ENCODE data around the gene IDI1.

Gene IDI1

DNA sequence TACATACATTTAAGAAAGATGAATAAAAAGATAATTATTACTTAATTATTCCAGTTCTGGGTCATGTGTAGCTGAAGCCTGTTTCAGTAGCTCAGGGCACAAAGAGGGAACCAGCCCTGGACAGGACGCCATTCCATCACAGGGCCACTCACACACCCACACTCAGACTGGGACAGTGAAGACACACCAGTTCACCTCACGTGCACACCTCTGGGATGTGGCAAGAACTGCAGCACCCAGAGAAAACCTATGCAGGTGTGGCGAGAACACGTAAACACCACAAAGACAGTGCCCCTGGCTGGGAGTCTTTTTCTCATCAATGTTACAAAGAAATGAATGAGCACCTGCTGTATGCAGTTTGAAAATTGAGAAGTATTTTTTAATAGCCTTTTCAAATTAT, 1.6 kb upstream of the IDI1 start:
- TF ChIP-seq ZFX (IDR thresholded peaks at IDR 0.05; ENCODE audit: borderline replicate concordance) = no peak
- TF ChIP-seq, protein P1, sequence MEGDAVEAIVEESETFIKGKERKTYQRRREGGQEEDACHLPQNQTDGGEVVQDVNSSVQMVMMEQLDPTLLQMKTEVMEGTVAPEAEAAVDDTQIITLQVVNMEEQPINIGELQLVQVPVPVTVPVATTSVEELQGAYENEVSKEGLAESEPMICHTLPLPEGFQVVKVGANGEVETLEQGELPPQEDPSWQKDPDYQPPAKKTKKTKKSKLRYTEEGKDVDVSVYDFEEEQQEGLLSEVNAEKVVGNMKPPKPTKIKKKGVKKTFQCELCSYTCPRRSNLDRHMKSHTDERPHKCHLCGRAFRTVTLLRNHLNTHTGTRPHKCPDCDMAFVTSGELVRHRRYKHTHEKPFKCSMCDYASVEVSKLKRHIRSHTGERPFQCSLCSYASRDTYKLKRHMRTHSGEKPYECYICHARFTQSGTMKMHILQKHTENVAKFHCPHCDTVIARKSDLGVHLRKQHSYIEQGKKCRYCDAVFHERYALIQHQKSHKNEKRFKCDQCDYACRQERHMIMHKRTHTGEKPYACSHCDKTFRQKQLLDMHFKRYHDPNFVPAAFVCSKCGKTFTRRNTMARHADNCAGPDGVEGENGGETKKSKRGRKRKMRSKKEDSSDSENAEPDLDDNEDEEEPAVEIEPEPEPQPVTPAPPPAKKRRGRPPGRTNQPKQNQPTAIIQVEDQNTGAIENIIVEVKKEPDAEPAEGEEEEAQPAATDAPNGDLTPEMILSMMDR (IDR thresholded peaks at IDR 0.05) = no peak
- peak overlapping the region; percentile 96 for H3K27ac ChIP-seq

DNA sequence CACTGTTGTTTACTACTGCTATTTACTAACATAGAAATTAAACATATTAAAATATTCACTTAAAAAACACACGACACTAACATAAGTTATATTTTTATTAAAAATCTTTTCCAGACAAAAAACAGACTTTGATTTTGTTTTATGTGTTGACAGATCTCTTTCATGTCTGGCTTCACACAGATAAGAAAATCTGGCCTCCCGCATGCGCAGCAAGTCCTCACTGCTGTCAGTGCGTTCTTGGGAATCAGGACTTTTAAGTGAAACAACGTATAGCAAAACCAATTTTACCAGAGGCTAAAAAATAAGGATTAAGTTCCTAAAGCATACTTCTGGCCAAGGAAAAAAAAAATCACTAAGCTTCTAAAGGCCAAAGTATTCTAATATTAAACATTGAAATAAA, 1.2 kb upstream of the IDI1 start:
- peak overlapping the region; percentile 96 for H3K27ac ChIP-seq

DNA sequence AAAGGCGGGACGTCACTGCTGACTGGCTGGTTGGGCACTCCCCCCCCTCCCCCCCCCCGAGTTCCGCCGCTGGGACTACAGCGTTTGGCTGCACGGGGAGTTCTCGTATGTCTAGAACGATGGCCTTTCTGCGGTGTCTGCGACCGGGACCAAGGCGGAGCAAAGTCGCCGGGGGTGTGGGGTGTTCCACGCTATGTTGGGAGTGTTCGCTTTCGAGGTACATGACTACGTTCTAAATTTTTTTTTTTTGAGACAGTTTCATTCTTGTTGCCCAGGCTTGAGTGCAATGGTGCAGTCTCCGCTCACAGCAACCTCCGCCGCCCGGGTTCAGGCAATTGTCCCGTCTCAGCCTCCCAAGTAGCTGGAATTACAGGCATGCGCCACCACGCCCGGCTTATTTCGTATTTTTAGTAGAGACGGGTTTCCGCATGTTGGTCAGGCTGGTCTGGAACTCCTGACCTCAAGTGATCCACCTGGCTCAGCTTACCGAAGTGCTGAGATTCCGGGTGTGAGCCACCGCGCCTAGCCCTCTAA, 573 bp upstream of the IDI1 start:
- TF ChIP-seq, protein P1 (IDR thresholded peaks at IDR 0.05) = no peak
- no peak for TF ChIP-seq ZFX (IDR thresholded peaks at IDR 0.05; ENCODE audit: borderline replicate concordance)
- H3K27ac ChIP-seq = peak overlapping the region; percentile 96

More for the DNA sequence above, 1.2 kb upstream of the IDI1 start:
- TF ChIP-seq ZFX (IDR thresholded peaks at IDR 0.05; ENCODE audit: borderline replicate concordance) = no peak
- TF ChIP-seq, protein P1 (IDR thresholded peaks at IDR 0.05) = no peak

DNA sequence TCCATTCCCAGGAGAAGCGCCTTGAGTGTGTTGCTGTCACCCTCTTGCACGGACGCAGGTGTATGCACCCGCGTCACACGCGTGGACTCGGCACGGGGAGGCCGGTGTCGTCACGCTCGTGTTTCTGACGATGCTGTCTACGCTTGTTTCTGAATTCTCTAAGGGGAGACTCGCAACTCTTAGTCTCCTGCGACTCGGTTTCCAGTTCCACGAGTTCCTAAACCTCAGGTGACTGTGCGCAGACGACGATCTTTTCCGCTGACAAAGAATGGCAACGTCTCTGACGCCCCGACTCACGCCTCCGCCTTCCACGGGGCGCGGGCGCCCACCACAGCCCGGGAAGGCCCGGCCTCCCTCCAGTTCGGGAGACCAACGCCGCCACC, 579 bp downstream of the IDI1 start:
- TF ChIP-seq, protein P1 (IDR thresholded peaks at IDR 0.05) = no peak
- TF ChIP-seq ZFX (IDR thresholded peaks at IDR 0.05; ENCODE audit: borderline replicate concordance) = no peak
- peak overlapping the region; percentile 96 for H3K27ac ChIP-seq

DNA sequence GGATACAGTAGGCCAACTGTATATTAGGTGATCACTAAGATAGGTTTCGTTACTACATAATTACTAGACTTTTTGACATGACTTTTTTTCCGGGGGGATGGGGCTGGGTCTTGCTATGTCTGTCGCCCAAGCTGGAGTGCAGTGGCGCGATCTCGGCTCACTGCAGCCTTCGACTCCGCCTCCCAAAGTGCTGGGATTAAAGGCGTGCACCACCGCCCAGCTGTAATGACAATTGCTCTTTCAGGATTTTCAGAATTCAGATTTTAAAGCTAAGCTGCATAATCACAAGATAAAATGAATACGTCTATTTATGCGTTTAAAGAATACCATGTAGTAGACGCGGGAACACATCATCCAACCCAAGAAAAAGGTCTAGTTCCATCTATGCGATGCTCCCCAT, 982 bp downstream of the IDI1 start:
- TF ChIP-seq, protein P1 (IDR thresholded peaks at IDR 0.05) = no peak
- no peak for TF ChIP-seq ZFX (IDR thresholded peaks at IDR 0.05; ENCODE audit: borderline replicate concordance)
- peak overlapping the region; percentile 96 for H3K27ac ChIP-seq

DNA sequence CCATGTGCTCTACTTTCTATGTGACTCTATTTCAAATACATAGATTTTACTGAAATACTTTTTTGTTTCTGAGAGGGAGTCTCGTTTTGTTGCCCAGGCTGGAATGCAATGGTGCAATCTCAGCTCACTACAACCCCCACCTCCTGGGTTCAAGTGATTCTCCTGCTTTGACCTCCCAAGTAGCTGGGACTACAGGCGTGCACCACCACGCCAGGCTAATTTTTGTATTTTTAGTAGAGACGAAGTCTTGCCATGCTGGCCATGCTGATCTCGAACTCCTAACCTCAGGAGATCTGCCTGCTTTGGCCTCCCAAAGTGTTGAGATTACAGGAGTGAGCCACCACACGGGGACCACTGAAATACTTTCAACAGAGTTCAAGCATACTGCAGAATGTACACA, 3.5 kb downstream of the IDI1 start:
- TF ChIP-seq, protein P1 (IDR thresholded peaks at IDR 0.05) = no peak
- no peak for TF ChIP-seq ZFX (IDR thresholded peaks at IDR 0.05; ENCODE audit: borderline replicate concordance)
- H3K27ac ChIP-seq = peak overlapping the region; percentile 38

DNA sequence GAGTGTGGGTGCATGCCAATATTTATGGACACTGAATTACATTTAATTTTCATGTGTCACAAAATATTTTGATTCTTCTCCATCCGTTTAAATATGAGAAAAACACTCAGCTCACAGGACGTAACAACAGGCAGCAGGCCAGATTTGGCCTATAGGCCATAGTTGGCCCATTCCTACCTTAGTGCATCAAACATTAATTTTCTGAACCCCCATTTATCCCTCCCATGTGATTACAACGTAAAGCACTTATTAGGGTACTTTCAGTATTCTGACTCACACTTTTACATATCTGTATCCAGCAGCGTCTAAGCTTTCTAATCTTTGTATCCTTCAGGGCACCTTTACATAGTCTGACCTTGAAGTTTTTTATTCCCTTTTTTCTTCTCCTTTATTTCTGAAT, 4.0 kb downstream of the IDI1 start:
- H3K27ac ChIP-seq = peak overlapping the region; percentile 38
- TF ChIP-seq ZFX (IDR thresholded peaks at IDR 0.05; ENCODE audit: borderline replicate concordance) = no peak
- TF ChIP-seq, protein P1 (IDR thresholded peaks at IDR 0.05) = no peak
